Dermis lymphatic vessel endothelial cell (primary cell): ENCODE results near the gene SYF2. TPM values are rescaled to one million over a fixed set of nuclear protein-coding genes. Genes with fewer than 3 reads are reported as not detected.

Experiments
- total RNA-seq: library from RNA; depleted of rRNA; stranded (reverse); fragments of >200 nt; gene quantifications from 2 replicates; pipeline ENCODE4 v1.2.1, GENCODE V29; 2014

The SYF2 gene
- 35.0 and 45.5 TPM in 2 replicates for total RNA-seq

DNA sequence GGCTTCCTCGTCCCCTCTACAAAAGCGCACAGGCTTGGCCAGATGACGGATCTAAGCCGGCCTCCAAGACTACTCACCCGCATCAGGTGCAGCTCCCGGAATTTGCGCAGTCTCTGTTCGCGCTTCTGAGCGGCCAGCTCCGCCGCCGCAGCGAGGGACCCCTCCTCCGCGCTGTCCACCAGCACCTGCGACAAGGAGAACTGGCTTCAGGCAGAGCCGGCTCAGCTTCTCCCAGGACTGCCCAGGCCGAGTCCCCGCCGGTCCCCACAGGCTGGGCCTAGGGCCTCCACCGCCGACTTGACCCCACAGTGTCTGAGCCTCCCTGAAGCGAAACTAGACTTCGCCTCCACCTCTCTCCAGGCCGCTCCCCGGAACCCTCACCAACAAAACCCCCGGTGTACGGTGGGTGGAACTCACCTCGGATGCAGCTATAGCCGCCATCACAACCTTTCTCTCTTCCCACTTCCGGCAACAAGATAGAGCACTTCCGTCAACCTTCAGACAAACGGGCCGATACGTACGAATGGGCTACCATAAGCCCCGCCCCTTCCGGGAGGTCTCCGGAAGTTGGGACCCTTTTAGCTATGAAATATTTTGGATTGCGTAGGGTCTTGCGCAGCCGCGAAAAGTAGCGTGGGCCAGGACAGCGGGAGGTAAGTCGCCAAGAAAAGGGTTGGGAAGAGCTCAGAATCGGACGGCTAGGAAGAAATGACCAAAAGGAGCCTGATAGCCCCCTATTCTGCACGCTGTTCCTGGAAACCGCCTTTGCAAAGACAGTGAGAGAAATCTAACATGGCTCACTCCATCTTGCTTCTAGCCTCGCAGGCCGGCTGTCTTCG lies at the start of gene SYF2:
Gene SYF2, minus strand, starts transcription at position 476 of the 839 bp plus-strand sequence. Its CDS starts 35 bp downstream, at position 441.

DNA sequence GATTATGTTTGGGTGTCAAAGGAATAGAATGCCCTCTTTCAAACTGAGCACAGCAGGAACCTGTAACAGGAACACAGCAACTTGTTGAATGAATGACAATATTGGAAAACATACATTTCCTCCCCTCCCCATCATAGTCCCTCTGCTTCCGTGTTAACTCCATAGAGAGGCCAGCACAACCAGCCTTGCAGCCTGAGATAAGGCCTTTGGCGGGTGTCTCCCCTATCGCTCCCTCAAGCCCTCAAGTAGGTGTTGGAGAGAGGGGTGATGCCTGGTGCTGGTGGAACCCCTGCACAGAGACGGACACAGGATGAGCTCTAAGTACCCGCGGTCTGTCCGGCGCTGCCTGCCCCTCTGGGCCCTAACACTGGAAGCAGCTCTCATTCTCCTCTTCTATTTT lies 39.9 kb upstream of the SYF2 start, which contains the start of gene RHD:
Gene RHD, plus strand, starts transcription at position 272 of the 400 bp plus-strand sequence. Its CDS starts 39 bp downstream, at position 311.

DNA sequence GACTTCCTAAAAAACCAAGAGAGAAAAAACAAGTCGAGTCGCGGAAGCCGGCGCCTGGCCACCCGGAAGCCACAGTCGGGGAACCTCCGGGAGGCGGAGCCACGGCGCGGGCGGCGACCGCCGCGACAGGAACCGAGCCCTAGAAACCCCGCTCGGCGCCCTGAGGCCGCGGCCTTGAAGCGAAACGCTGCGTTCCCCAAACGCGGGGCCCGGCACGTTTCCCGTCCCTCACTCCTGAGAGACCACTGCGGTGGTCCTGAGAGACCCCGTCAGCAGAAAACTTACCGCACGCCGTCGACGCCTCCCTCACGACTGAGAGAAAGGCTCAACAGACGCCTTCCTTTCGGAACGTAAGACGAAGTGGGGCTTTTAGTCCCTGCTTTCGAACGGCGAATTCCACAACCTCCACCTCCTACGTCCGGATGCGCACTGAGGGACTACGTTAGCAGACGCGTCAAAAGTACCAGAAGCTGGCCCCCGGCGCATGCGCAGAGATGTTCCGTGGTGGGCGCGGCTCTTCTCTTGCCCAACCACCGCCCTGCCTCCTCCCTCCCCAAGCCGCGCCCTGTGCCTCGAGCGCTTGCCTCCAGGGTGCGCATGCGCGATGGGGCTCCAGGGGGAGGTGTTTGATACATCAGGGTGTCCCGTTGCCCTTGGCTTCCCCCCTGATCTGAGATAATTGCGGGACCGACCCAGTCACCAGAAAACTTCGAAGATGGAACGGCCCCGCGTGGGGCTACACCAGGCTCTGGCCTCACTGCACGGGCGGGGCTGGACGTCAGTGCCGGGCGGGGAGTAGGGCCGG lies 14.9 kb upstream of the SYF2 start, which contains the start of gene RSRP1:
Gene RSRP1, minus strand, starts transcription at position 431 of the 805 bp plus-strand sequence. CDS start 491 bp downstream, outside the sequence.

Other genes starting within 250 kb of the SYF2 start
- 196 and 200 TPM in 2 replicates for gene RSRP1, start 15.0 kb upstream of the SYF2 start, total RNA-seq
- 0.09 and 0.33 TPM in 2 replicates for gene RHD, start 40.0 kb upstream of the SYF2 start, total RNA-seq
- 261 and 612 TPM in 2 replicates for gene TMEM50A, start 105.8 kb upstream of the SYF2 start, total RNA-seq
- 0.69 and 1.8 TPM in 2 replicates for gene RHCE, start 188.3 kb upstream of the SYF2 start, total RNA-seq
- 27.1 and 35.2 TPM in 2 replicates for gene MACO1, start 198.4 kb upstream of the SYF2 start, total RNA-seq